GM12874 (cell line): ENCODE results near the gene EPB41L2.

Experiments used
- CTCF ChIP-seq: IDR thresholded peaks from 2 replicates; pipeline ENCODE4 v1.5.1; 2011; ENCODE audit warnings: low read depth, mild to moderate bottlenecking, control low read depth, low read length, moderate library complexity; ENCODE audit not compliant: insufficient read depth

Gene EPB41L2

GRCh38 chr6:130852844-130853554 lies 210.0 kb downstream of the EPB41L2 start:
- TF ChIP-seq CTCF, result no peak

GRCh38 chr6:130851026-130851425 lies 212.0 kb downstream of the EPB41L2 start:
- no peak for TF ChIP-seq CTCF

GRCh38 chr6:130849594-130849993 lies 213.5 kb downstream of the EPB41L2 start:
- no peak for TF ChIP-seq CTCF

- TF ChIP-seq CTCF, result no peak
Measured at GRCh38 chr6:130848945-130849344, 214.1 kb downstream of the EPB41L2 start.

- TF ChIP-seq CTCF, result no peak
Measured at GRCh38 chr6:130847001-130847910, 215.8 kb downstream of the EPB41L2 start.

- TF ChIP-seq CTCF, result no peak
Measured at GRCh38 chr6:130846501-130846900, 216.5 kb downstream of the EPB41L2 start.

GRCh38 chr6:130843575-130844320 lies 219.3 kb downstream of the EPB41L2 start:
- TF ChIP-seq CTCF, result peak; percentile 38; the same call in 1 of the 2 replicates
